NCI-H1105 treated with DMSO at 0.1 percent for 48 hours (cell line): ENCODE results near the gene OR6B1.

ENCODE experiments used
- DNase-seq: peaks from one replicate; lab custom pipeline; 2025; lab: John Stamatoyannopoulos, UW

Gene OR6B1

DNA sequence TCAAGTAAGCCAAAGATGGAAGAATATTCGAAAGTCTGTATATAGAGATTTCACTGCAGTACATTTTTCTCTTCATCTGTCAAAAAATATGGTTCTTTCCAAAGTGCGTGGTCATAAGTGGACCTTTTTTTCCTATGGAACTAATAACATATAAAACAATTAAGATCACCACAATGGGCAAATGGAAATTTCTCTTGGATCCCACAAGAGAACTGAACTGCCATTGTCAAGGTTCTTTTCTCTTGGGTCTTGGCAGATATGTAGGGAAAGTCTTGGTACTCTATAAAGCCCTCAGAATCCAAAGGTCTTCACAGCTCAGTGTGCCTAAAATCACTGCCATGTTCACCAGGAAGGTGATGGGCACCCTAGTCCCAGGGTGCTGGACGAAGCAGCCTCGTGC lies at the start of gene OR6B1:
Gene OR6B1 (plus strand): TSS at position 301 of the 400 bp plus-strand sequence. CDS start 3,677 bp downstream, outside the sequence.
- DNase-seq = no peak

DNA sequence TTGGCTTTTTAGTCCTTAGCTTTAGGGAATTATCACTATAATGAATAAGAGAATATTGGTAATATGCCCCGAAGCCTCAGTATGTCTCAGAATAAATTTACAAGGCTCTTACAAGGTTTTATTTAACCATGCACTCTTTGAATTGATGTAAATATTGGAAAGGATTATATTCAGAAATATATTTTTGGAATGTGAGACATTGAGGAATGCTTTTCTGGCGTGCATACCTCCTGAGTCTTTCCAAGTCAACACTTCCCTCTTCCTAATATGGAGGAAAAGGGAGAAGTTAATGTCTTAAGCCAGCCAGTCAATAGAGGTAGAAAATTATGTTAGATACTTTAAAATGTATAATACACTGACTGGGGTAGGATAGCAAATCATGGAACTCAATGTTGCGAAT lies 46.7 kb upstream of the OR6B1 start:
- DNase-seq = no peak

DNA sequence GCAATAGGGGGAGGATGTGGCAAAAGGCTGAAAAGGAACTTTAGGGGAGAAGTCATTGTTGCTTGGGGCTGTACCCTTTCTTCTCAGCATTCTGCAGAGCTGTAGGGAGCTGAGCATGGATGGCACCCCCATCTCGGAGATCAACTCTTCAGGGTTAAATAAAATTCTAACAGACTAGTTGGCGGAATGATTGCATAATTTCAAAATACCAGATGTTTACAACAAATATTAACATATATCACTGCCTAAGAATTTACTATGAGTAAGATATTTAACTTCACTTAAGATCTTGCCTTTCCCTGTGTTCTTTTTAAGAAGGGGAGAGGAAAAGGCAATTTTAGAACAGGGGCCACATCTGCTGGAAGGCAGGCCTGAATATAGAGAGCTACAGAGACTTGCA lies 46.0 kb upstream of the OR6B1 start:
- no peak for DNase-seq

DNA sequence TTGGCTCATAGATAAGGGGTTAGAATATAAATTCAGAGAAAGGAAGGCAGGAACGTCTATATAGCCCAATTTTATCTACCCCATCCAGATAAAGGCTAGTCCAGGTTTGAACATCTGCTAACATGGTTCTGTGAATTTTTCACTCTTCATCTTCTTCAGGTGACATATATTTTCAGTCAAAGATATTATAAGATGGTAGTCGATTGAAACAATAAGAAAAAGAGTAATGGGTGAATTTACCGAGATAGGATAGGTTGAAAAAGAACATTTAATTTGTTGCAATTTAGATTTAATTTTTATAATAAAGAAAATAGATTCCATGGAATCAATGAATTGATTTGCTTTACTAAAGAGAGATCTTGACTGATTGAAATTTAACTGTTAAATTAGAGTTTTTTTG lies 45.6 kb upstream of the OR6B1 start, which contains the start of gene OR2F1:
Gene OR2F1 (plus strand): TSS at position 301 of the 400 bp plus-strand sequence. CDS start 5,127 bp downstream, outside the sequence.
- no peak for DNase-seq

DNA sequence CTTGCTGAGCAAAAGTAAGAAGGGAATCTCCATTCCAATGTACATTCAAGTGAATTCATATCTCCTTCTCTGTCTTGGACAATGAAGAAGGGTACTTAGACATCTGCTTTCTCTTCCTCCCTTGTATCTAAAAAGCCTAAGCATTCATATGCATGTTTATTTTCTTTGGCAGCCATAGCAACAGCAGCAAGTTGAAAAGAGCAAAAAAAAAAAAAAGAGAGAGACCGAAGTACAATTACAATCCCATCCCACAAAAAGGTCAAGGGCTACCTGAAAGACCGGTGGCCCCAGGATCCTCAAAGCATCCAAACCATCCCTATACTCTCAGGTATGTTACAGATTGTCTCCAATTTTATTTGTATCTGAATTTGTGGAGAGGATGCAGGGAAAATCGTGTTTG lies 41.3 kb upstream of the OR6B1 start:
- DNase-seq = no peak

DNA sequence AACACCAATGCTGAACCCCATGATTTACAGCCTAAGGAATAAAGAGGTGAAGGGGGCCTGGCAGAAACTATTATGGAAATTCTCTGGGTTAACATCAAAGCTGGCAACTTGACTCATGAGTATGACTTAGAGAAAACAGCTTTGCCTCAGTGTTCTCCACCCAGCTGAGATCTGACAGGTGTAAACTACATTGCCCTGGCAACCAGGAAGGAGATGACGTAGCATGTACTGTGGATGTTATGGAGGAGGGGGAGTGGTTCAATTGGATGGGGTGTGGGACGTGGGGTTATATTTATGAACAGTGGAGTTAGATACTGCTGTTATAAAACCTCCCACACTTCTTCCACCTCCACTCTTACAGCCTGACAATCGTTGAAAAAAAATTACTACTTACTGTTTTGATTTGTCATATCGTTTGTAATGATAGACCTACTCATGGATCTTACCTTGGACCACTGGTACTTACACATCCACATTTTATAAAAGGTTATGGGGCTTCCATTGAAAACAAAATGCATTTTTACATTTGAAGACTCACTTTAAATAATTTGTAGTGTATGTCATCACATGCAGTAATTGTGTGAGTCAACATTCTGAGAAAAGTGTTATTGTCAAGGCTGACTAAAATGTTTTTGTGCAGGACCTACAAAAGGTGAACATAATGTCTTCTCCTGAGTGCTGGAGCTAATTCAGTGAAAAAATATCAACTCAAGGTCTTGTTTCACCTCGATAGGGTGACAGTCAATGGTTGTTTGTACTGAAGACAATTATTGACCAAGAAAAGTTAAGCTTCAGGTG lies 39.1 kb upstream of the OR6B1 start:
- DNase-seq = no peak

DNA sequence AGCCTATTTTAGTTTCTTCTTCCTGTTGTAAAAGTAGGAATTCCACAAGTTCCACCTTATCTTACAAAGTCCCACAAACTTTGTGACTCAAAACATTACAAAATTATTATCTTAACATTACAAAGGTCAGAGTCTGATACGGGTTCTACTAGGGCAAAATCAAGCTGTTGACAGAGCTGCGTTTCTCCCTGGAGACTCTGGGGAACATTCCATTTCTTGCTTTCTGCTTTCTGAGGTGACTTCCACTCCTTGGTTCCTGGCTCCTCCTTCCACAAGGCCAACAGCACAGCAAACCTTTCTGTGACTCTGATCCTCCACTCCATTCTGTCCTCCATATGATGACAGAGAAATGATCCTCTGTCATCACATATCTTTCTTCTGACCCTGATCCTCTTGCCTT lies 34.8 kb upstream of the OR6B1 start:
- DNase-seq = no peak

DNA sequence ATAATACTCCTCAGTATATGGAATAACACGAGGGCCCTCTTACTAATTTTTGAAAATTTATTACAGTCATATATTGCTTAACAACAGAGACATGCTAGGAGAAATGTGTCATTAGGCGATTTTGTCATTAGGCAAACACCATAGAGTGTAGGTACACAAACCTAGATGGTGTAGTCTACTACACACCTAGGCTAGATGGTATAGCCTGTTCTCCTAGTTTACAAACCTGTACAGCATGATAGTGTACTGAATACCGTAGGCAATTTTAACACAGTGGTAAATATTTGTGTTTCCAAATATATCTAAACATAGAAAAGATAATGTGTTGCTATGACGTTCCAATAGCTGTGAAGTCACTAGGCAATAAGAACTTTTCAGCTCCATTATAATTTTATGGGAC lies 32.7 kb upstream of the OR6B1 start:
- no peak for DNase-seq

DNA sequence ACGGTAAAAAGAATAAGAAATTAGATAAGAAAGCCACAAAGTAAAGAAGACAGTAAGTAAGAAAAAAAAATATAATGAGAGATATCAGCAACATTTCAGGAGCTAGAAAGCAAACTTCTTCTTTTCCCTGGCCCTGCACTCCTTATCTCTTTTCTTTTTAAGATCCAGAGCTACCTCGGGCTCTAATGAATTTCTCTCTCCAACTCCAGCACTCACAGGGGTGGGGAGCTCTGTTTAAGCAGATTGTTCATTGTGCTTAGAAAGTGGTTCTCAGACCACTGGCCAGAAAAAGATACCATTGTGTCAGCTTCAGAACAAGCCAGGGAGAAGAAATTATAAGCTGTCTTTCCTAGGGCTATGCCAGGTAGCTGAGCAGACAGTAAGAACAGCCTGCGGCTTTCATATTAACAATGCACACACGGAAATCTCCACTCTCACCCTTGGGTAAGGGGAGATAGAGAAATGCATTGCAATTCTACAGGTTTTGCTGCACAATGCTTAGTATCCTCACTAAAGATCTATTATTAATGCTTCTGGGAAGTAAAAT lies 26.2 kb upstream of the OR6B1 start:
- DNase-seq = no peak

DNA sequence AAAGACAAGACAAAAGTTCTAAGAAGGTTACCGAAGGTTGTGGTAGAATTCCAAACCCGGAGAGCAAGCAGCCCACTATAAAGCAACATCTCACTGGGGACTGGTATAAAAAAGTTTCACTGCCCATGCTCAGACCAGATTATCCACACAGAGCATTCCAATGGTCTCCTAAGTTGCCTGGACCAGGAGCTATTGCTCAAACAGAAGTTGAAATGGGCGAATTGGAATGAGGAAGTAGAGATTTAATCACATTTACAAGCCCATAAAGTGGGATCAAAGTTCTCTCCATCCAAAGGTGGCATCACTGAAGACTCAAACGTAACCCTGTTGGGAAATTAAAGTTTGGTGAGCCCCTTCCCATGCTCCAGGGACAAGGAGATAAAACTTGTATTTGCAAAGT lies 25.7 kb upstream of the OR6B1 start:
- DNase-seq = no peak

DNA sequence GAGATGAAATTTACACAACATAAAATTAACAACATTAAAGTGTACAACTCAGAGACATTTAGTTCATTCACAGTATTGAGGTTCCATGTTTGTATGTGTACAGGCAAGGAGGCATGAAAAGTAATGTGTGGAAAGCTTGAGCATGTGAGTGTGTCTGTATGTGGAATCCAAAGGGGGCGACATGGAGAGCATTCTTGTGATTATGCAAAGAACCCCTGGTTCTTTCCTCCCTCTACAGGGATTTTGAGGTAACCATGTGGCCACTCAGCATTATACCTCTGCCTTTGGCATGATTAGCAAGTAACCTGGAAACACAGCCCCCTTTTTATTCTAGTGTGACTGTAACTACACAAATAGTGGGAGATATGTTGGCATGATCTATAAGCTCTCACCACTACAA lies 24.5 kb upstream of the OR6B1 start:
- DNase-seq = no peak

DNA sequence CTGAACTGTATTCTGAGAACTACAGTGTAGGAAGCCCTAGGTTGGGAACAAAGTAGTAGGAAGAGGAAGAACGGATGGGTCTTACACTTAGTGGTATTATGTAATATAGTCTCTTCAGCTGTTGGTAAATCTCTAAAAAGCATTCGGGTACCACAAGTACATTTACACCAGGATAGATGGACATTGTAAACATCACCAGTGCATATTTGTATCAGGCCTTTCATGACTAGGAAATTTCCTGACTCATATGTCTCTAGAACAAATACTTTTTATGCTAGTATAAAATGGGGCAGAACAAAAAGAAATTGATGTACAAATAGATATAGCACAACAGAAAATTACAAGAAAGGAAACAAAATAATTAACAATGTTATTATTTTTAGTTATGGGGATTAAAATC lies 21.5 kb upstream of the OR6B1 start:
- DNase-seq = no peak

DNA sequence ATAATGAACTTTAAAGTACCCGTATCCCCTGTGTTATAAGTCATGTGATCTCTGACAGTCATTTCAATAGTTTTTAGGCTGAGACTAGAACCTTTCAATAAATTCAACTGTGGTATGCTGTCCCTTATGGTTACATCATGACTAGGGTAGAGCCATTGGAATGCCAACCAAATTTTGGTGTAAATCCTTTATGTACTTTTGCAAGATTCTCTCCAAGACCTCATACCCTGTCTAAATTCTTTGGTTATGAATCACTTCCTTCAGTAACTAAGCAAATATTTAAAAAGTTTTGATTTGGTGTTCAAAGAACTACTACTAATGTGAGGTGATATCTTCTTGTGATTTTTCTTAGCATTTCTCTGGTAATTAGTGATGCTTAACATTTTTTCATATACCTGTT lies 20.8 kb upstream of the OR6B1 start:
- no peak for DNase-seq

DNA sequence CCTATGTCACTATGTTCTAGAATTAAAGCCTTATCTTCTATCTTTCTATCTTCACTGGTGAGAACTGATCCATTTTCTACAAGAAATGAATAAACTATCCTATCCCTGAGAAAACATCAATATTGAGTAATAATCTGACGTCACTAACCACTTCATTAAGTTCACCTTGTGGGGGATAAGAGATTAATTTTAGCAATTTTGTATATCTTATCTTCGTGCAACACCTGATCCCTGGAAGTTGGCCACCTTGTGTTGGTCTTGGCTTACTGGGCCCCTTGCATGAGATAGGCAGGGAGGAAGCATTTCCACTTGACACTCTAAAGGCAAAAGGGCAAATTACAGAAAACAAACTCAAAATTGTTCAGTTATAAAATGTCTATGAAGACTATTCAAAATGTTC lies 20.1 kb upstream of the OR6B1 start:
- DNase-seq = no peak

DNA sequence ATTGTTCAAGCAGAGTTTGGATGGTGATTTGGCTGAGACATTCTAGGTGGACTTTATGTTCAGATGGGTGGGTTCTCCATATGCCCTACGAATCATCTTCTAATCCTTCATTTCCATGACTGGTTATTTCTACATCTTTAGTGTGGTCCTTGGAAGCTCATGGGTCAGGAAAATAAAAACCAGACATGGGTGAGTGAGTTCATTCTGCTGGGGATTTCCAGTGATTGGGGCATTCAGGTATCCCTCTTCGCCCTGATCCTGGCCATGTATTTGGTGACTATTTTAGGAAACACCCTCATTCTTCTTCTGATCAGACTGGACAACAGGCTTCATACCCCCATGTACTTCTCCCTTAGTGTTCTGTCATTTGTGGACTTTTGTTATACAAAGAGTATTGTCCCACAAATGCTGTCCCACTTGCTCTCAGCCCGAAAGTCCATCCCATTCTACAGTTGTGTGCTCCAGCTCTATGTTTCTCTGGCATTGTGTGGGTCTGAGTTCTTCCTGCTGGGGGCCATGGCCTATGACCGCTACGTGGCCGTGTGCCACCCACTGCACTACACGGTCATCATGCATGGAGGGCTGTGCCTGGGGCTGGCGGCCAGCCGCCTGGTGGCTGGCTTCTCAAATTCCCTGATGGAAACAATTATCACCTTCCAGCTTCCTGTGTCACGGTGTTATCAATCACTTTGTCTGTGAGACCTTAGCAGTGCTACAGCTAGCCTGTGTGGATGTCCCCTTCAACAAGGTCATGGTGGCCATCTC lies 19.2 kb upstream of the OR6B1 start:
- no peak for DNase-seq

DNA sequence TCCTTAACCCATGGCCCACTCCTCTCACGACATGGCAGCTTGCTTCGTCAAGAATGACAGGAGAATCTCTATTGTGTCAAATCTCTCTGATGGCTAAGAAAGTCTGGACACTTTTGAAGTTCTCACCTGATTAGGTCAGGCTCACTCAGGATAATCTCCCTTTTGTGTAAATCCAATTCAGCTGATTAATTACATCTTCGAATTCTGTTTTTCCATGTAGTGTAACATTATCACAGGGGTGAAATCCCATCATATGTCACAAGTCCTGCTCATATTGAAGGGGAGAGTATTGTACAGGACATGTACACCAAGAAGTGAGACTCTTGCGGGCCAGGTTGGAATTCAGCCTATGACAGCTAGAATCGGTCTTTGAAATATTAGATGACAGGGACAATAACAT lies 16.2 kb upstream of the OR6B1 start:
- DNase-seq = no peak

DNA sequence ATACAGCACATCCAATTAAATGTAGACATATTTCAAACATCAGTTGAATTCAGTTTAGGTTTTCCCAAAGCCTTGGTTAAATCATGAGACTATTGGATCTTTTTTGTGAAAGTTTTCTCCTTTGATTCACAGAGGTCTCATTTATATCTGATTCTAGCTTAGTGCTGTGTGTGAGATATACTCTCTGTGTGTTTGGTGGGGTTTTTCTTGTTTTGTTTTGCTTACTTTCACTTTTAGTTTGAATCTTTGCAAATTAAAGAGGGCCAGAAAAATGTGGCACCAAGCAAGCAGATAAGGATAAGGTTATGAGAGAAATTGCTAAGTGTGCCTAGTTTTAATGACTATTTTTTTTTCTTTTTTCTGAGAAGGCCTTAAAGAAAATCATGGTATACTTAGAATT lies 12.6 kb upstream of the OR6B1 start:
- DNase-seq = no peak

DNA sequence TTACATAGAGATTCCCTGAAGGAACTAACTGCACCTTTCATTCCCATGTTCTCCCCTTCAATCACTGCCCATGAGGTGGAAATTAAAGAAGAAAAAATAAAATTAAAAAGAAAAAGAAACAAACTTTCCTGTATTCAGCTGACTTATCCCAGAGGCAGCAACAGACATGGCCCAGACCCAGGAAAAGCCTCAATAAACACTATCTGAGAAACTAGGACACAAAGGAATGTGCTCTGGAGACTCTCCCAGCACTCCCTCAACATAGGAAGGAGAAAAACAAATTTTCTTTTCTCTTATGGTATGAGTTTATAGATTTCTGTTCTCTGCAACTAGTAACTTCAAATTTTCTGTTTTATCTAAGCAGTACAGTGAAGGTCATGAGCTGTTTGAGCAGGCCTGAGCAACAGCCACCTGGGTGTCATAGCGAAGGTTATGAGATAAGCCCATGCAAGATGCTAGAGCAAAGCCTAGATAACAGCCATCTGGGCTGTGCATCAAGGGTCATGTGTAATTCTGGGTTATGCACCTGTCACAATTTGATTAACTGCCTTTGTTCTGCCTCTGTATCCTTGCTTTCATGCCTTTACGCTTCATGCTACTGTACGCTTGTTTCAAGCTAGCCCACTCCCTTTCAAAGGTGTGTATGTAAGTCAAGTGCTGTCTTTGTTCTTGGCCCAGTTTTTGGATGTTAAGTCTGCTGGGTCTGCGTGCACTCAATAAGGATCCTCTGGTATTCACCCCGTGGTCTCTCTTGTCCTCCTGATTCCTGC lies 11.0 kb upstream of the OR6B1 start:
- no peak for DNase-seq

DNA sequence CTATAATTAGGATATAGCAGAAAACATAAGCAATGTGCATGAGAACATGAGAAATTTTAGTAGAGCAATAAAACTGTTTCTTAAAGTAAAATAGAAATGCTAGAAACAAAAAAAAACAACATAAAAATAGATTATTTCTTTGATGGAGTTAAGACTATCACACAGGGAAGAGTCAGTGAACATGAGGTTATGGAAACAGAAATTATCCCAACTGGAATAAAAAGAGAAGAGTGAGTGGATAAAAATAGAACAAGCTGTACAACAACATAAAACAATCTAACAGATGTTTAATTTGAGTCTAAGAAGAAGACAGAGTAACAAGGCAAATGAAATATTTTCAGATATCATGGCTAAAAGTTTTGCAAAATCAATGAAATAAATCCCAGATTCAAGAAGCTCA lies 7.5 kb upstream of the OR6B1 start:
- no peak for DNase-seq

DNA sequence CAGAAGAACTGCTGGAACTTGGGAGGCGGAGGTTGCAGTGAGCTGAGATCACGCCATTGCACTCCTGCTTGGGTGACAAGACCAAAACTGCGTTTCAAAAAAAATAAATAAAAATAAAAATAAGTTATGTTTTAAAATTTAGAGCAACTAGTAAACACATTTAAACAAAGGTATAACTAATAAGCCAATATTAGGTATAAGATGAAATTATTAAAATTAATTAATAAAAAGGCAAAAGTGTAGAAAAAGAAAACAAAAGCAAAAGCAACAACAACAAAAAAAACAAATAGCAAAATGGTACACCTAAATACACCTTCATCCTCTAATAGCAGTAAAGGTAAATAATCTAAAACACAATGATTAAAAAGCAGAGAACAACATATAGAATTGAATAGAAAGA lies 6.2 kb upstream of the OR6B1 start:
- no peak for DNase-seq

DNA sequence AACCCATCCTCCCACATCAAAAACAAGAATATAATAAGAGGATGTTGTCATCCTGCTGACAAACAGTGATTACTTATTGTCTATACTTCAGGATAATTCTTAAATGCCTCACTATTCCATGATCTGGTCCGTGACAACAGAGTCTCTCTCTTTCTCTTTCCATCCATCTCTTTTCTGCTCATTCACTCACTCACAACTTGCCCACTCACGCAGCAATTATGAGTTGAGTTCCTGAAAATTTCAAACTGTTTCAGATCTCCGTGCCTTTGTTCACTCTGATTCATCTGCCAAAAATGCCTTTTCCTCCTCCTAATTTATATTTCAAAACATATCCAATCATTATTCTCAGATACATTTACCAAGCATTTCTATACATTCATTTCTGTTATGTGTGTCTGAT lies 1.4 kb downstream of the OR6B1 start:
- no peak for DNase-seq

DNA sequence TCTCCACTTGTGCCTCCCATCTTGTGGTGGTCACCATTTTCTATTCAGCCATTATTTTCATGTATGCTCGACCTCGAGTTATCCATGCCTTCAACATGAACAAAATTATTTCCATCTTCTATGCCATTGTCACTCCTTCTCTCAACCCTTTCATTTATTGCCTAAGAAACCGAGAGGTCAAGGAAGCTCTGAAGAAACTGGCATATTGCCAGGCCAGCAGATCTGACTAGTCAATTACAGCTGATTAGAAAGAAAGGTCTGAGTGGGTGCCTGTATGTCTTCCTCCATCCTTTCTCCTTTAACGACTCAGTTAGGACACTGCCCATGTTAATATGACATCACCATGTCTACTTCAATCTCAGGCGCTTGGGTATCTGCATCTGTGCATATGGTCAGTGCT lies 4.6 kb downstream of the OR6B1 start:
- DNase-seq = no peak
